Measurements from ENCODE around the gene FBN2. TPM values are rescaled to one million over a fixed set of nuclear protein-coding genes. Genes with fewer than 3 reads are reported as not detected.

FBN2 gene
- total RNA-seq, 1 donor from 2014 or later = 0.11 TPM

- no peak for TF ChIP-seq CTCF (IDR thresholded peaks at IDR 0.05)
- H3K36me3 ChIP-seq = no peaks in the 10 kb centered on the region
- H3K4me3 ChIP-seq = no peak overlapping the region
- no peaks in the 10 kb centered on the region for H3K4me1 ChIP-seq
- no peak for DNase-seq (ENCODE audit: low spot score in 2 of 2)
- no peak overlapping the region for H3K27ac ChIP-seq
- H3K27me3 ChIP-seq = no peaks in the 10 kb centered on the region
- no peaks in the 10 kb centered on the region for H3K9me3 ChIP-seq
- intact Hi-C loops (cut with DNase I) = no loop called here
Observed at GRCh38 chr5:128349044-128349858, 188.8 kb downstream of the FBN2 start.

- no peaks in the 10 kb centered on the region for H3K4me1 ChIP-seq
- no peak overlapping the region for H3K27ac ChIP-seq
- no peaks in the 10 kb centered on the region for H3K9me3 ChIP-seq
- H3K4me3 ChIP-seq = no peak overlapping the region
- H3K27me3 ChIP-seq = no peaks in the 10 kb centered on the region
- no peak for DNase-seq (ENCODE audit: low spot score in 2 of 2)
- no peaks in the 10 kb centered on the region for H3K36me3 ChIP-seq
- intact Hi-C loops (cut with DNase I) = no loop called here
- no peak for TF ChIP-seq CTCF (IDR thresholded peaks at IDR 0.05)
Observed at GRCh38 chr5:128346038-128346437, 192.0 kb downstream of the FBN2 start.

- intact Hi-C loops (cut with DNase I) = no loop called here
Observed at GRCh38 chr5:128345247-128345646, 192.8 kb downstream of the FBN2 start.

GRCh38 chr5:128343168-128343567 lies 194.9 kb downstream of the FBN2 start:
- Histone ChIP-seq H3K4me3 (no peak overlapping the region), H3K36me3 (no peaks in the 10 kb centered on the region), H3K9me3 (no peaks in the 10 kb centered on the region), H3K27me3 (no peaks in the 10 kb centered on the region), H3K4me1 (no peaks in the 10 kb centered on the region), H3K27ac (no peak overlapping the region)
- intact Hi-C loops (cut with DNase I) = no loop called here
- TF ChIP-seq CTCF (IDR thresholded peaks at IDR 0.05) = no peak
- no peak for DNase-seq (ENCODE audit: low spot score in 2 of 2)

More at GRCh38 chr5:128345247-128345646, 192.8 kb downstream of the FBN2 start:
- no peak for DNase-seq (ENCODE audit: low spot score in 2 of 2)
- no peaks in the 10 kb centered on the region for H3K27me3 ChIP-seq
- H3K27ac ChIP-seq = no peak overlapping the region
- H3K36me3 ChIP-seq = no peaks in the 10 kb centered on the region
- TF ChIP-seq CTCF (IDR thresholded peaks at IDR 0.05) = no peak
- H3K4me3 ChIP-seq = no peak overlapping the region
- H3K4me1 ChIP-seq = no peaks in the 10 kb centered on the region
- H3K9me3 ChIP-seq = no peaks in the 10 kb centered on the region

GRCh38 chr5:128341056-128341455 lies 197.0 kb downstream of the FBN2 start:
- DNase-seq (ENCODE audit: low spot score in 2 of 2) = no peak
- Histone ChIP-seq H3K4me1 (no peaks in the 10 kb centered on the region), H3K4me3 (no peak overlapping the region), H3K27ac (no peak overlapping the region), H3K9me3 (no peaks in the 10 kb centered on the region), H3K27me3 (no peaks in the 10 kb centered on the region), H3K36me3 (no peaks in the 10 kb centered on the region)
- no peak for TF ChIP-seq CTCF (IDR thresholded peaks at IDR 0.05)
- intact Hi-C loops (cut with DNase I) = no loop called here

Data from ascending aorta (tissue), 2 donors.